Osteocyte (in vitro differentiated cells): ENCODE data around the gene PPAN. TPM values are rescaled to one million over a fixed set of nuclear protein-coding genes. Genes with fewer than 3 reads are reported as not detected.

Source experiments
- DNase-seq: peaks from one replicate; pipeline ENCODE4 v3.0.0; 2021; ENCODE audit warnings: mixed read lengths; ENCODE audit not compliant: unreplicated experiment; ENCODE audit errors: extremely low spot score
- H3K27ac Mint-ChIP-seq: one replicate; pipeline ENCODE4 v1.8.0; 2021; ENCODE audit warnings: mild to moderate bottlenecking, mixed read lengths; ENCODE audit not compliant: unreplicated experiment
- H3K27me3 Mint-ChIP-seq: one replicate; pipeline ENCODE4 v1.8.0; 2021; ENCODE audit warnings: mixed read lengths; ENCODE audit not compliant: unreplicated experiment
- H3K36me3 Mint-ChIP-seq: one replicate; pipeline ENCODE4 v1.8.0; 2021; ENCODE audit warnings: mixed read lengths; ENCODE audit not compliant: unreplicated experiment
- H3K4me1 Mint-ChIP-seq: one replicate; pipeline ENCODE4 v1.8.0; 2021; ENCODE audit warnings: mixed read lengths; ENCODE audit not compliant: unreplicated experiment
- H3K4me3 Mint-ChIP-seq: one replicate; pipeline ENCODE4 v1.8.0; 2021; ENCODE audit warnings: mild to moderate bottlenecking, moderate library complexity, mixed read lengths; ENCODE audit not compliant: unreplicated experiment
- H3K9me3 Mint-ChIP-seq: one replicate; pipeline ENCODE4 v1.8.0; 2021; ENCODE audit warnings: mixed read lengths; ENCODE audit not compliant: unreplicated experiment
- total RNA-seq: library from RNA; stranded (reverse); gene quantifications from 2 replicates; pipeline ENCODE4 v1.2.1, GENCODE V29; 2021
- TF ChIP-seq, protein P1 (sequence below): fragments of 200-600 bp; sonication (generic); IDR thresholded peaks from 2 replicates; pipeline ENCODE4 v1.5.0; 2021; ENCODE audit warnings: antibody characterized with exemption, mild to moderate bottlenecking, moderate library complexity

PPAN gene
- total RNA-seq, 1 donor from 2014 or later = 40.9 TPM

DNA sequence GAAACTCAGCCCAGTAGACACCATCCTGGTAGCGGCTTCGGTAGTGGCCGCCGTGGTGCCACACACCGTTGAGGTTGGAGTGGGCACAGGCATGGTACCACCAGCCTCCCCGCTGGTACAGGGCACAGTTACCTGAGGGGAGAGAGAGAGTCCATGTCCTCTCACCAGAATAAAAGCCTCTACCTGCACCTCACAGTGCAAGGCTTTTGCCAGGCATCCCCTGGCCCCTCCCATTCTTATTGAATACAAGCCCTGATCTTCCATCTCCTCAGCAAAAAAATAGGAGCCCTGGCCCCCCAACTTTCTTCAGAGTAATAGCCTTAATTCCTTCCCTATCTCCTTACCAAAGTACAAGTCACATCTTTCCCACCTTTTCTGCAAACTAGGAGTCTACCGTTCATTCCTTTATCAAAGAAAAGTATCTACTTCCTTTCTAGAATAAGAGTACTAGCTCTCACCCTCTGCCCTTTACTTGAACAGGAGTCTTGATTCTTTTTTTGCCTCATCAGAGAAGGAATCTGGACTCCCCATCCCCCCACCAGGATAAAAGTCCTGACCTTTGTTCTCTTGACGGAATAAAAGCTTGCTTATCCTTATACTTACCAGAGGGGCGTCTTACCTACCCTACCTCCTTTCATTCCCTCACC lies 13.4 kb upstream of the PPAN start:
- H3K27me3 Mint-ChIP-seq = no peaks in the 10 kb centered on the region
- H3K27ac Mint-ChIP-seq = no peak overlapping the region

DNA sequence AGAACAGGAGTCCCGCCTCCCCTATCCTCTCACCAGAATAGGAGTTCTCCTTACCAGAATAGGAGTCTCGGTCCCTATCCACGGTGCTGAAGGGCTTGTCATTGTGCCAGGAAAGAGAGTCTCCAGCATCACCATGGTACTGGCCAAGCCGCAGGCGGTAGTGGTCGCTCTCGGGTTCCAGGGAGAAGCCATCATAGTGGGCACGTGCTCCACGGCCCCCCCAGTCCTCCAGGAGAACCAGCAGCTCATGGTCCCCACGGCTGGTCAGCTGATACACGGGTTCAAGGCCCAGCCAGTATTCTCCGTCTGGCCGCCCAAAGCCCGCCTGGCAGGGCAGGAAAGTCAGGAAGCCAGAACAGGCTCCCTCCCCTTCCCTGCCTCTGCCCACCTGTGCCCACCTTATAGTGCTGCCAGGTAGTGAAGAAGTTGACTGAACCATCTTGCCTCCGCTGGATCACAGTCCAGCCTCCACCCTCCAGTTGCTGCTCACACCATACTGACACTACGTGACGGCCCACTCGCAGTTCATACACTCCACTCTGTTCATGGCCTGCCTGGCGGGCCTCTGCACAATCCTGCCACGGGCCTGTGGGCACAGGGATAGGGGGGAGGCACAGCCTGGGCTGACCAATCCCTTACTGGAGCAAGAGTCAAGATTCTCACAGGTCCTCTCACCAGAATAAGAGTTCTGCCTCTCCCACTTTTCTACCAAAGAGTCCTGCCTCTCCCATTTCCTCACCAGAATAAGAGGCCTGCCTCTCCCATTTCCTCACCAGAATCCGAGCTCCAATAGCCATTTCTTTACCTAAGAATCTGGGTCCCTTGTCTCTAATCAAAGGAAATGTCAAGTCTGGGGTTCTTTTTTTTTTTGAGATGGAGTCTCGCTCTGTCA lies 12.6 kb upstream of the PPAN start:
- H3K27me3 Mint-ChIP-seq = no peaks in the 10 kb centered on the region
- no peaks in the 10 kb centered on the region for H3K9me3 Mint-ChIP-seq
- TF ChIP-seq, protein P1, sequence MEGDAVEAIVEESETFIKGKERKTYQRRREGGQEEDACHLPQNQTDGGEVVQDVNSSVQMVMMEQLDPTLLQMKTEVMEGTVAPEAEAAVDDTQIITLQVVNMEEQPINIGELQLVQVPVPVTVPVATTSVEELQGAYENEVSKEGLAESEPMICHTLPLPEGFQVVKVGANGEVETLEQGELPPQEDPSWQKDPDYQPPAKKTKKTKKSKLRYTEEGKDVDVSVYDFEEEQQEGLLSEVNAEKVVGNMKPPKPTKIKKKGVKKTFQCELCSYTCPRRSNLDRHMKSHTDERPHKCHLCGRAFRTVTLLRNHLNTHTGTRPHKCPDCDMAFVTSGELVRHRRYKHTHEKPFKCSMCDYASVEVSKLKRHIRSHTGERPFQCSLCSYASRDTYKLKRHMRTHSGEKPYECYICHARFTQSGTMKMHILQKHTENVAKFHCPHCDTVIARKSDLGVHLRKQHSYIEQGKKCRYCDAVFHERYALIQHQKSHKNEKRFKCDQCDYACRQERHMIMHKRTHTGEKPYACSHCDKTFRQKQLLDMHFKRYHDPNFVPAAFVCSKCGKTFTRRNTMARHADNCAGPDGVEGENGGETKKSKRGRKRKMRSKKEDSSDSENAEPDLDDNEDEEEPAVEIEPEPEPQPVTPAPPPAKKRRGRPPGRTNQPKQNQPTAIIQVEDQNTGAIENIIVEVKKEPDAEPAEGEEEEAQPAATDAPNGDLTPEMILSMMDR = no peak
- DNase-seq = no peak
- no peak overlapping the region for H3K4me3 Mint-ChIP-seq
- peaks cover 23% of the 10 kb centered on the region for H3K36me3 Mint-ChIP-seq
- H3K4me1 Mint-ChIP-seq = peaks cover 5% of the 10 kb centered on the region
- H3K27ac Mint-ChIP-seq = no peak overlapping the region

More for the DNA sequence above, 13.4 kb upstream of the PPAN start:
- TF ChIP-seq, protein P1 = no peak
- DNase-seq = no peak
- H3K36me3 Mint-ChIP-seq = peaks cover 23% of the 10 kb centered on the region
- H3K9me3 Mint-ChIP-seq = no peaks in the 10 kb centered on the region
- peaks cover 5% of the 10 kb centered on the region for H3K4me1 Mint-ChIP-seq
- no peak overlapping the region for H3K4me3 Mint-ChIP-seq

DNA sequence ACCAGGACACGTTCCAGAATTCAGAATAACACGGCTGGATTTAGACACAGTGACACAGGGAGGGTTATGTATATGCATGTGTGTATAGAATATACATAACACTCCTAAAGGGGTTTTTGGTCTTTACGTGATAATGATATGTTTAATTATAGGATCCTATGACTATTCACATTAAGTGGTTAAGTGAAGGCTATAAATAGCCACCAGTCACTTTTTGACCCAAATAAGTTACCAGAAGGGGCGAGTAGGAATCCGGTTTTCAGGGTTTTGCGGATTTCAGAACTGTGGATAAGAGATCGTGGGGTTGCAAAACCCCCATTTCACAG lies 10.6 kb upstream of the PPAN start:
- peak overlapping the region; percentile 58 for H3K4me3 Mint-ChIP-seq
- H3K27ac Mint-ChIP-seq = peak overlapping the region; percentile 27
- TF ChIP-seq, protein P1 = no peak
- peaks cover 12% of the 10 kb centered on the region for H3K36me3 Mint-ChIP-seq
- H3K27me3 Mint-ChIP-seq = peaks cover 4% of the 10 kb centered on the region
- H3K9me3 Mint-ChIP-seq = no peaks in the 10 kb centered on the region
- H3K4me1 Mint-ChIP-seq = peaks cover 5% of the 10 kb centered on the region
- no peak for DNase-seq

DNA sequence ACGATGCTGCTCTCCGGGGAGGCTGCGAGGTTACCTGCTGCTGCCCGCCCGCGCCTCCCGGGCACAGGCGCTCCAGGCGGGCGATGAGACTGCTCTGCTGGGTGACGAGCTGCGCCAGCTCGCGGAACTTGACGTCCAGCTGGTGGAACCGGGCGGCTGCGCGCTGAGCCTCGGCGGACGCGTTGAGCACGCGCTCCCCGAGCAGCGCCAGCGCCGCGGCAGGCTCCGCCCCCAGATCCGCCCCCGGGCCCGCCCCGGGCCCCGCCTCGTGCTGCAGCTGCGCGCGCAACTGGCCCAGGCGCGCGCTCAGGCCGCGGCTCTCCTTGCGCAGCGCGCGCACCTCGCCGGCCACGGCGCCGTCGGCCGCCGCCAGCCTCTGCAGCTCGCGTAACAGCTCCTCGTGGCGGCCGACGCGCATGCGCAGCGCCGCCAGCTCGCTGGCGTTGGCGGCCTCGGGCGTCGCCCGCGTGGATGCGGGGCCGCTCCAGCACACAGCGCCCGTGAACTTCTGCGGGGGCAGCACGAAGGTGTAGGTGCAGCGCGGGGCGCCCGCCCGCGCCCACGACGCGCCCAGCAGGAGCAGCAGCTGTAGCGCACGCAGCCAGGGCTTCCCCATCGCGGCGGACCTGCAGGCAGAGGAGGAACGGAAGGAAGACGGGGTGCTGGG lies 10.1 kb upstream of the PPAN start:
- peak; percentile 98 for DNase-seq
- Mint-ChIP-seq H3K27me3 (peaks cover 4% of the 10 kb centered on the region), H3K4me3 (peak overlapping the region; percentile 58), H3K36me3 (peaks cover 12% of the 10 kb centered on the region), H3K9me3 (no peaks in the 10 kb centered on the region), H3K27ac (no peak overlapping the region), H3K4me1 (peaks cover 5% of the 10 kb centered on the region)
- TF ChIP-seq, protein P1 = no peak

DNA sequence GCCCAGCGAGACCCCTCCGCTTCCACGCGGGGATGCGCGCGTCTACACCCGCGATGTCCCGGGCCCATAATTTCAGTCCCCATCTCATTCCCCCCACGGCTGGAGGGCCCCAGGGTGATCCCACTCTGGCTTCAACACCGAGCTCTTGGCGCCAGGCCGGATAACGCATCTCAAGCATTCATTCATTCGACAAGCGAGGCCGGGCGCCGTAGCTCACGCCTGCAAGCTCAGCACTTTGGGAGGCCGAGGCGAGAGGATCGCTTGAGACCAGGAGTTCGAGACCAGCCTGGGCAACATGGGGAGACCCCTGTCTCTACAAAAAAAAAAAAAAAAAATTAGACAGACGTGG lies 9.6 kb upstream of the PPAN start:
- TF ChIP-seq, protein P1 = no peak
- H3K4me3 Mint-ChIP-seq = peak overlapping the region; percentile 40
- peaks cover 5% of the 10 kb centered on the region for H3K4me1 Mint-ChIP-seq
- no peaks in the 10 kb centered on the region for H3K9me3 Mint-ChIP-seq
- no peak overlapping the region for H3K27ac Mint-ChIP-seq
- H3K27me3 Mint-ChIP-seq = peaks cover 4% of the 10 kb centered on the region
- peaks cover 11% of the 10 kb centered on the region for H3K36me3 Mint-ChIP-seq
- no peak for DNase-seq
